RKO (cell line): ENCODE measurements around the gene SMG5.

ENCODE experiments used
- DNase-seq: peaks from one replicate; pipeline ENCODE4 v3.0.0-alpha.2; 2016; ENCODE audit warnings: low spot score

The SMG5 gene

GRCh38 chr1:156212130-156212529 lies 70.5 kb downstream of the SMG5 start:
- no peak for DNase-seq

DNA sequence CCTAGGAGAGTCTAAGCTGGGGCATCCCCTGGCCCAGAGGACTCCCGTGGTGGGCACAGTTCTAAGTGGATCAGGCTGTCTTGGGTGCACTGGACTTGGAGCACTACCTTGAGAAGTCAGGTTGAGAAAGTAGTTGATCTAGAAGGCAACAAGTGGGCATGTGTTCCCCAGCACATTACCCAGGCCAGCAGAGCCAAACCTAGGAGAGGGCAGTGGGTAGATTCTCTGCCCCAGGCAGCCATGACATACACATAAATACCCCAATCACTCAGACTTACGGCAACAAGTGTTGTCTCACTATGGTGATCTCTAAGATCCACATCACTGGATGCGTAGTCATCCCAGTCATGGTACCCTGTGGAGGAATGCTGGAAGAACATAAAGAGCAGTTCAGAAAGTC lies 71.4 kb downstream of the SMG5 start:
- DNase-seq: no peak

DNA sequence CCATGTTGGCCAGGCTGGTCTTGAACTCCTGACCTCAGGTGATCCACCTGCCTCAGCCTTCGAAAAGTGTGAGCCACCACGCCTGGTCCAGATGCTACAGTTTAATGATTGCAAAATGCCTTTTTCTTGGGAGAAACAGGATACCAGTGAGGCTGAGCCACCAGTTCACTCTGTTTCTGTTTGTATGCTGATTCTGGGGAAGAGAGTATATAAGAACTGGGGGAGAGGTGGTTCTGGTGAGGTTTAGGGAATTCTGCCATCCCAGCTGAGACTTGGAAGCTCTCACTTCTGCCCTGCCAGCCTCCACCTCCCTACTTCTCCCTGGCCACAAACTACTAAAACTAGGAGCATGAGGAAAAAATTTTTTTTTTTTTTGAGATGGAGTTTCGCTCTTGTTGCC lies 77.9 kb downstream of the SMG5 start:
- no peak for DNase-seq

DNA sequence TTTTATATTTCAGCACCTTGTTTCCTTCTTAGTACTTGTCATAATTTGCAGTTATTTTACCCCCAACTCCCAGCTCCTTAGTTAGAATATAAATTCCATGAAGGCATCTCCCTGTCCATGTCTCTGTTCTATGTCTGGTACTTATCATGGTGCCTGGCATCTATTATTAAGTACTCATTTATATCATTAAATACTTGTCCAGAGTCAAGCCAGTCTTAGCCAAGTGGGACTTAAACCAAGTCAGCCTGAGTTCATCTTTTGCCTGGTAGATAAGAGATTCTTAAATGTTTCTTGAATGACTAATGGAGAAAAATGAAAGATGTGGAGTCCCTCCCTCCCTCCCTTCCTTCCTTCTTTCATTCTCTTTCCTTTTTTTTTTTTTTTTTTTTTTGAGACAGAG lies 79.3 kb downstream of the SMG5 start:
- DNase-seq: no peak

DNA sequence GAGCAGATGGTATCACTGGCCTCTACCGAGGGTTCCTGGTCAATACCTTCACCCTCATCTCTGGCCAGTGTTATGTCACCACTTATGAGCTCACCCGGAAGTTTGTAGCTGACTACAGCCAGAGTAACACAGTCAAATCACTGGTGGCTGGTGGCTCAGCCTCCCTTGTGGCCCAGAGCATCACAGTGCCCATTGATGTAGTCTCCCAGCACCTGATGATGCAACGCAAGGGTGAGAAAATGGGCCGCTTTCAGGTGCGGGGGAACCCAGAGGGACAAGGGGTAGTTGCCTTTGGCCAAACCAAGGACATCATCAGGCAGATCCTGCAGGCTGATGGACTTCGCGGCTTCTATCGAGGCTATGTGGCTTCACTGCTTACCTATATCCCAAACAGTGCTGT lies 82.6 kb downstream of the SMG5 start:
- no peak for DNase-seq
